Measurements from ENCODE around the gene MRPS27.

DNA sequence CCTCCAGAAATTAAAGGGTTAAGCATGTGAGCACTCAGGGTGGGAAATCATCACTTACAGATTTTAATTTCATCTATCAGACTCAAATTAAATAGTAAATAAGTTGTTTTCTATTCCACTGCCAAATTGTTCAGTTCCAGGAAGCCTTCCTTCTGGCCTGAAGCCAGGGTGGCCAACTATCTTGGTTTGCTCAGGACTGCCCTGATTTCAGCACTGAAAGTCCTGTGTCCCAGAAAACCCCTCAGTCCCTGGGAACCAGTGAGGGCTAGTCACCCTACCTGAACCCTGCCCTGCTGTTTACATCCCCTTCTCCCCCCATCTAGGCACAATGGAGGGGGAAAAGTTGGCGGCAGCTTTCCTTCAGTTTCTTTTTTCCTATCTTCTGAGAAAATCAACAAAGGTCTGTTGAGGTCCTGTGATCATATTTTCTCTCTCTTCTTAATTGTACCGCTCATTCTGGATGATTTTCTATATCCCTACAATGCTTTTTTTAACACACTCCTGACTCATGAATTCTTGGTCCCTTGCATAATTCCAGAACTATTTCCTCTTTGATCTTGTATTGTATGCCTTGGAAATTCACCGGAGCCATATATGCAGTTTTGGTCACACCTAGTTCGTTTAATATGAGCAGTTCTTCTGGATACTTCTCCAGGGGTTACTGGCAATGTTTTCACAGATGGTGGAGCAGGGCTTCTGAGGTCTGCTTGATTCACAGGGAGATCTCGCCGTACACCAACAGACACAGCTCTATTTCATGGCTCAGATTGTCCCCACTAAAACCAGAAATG is 109.0 kb downstream of the MRPS27 start:
- TF ChIP-seq, protein P1, sequence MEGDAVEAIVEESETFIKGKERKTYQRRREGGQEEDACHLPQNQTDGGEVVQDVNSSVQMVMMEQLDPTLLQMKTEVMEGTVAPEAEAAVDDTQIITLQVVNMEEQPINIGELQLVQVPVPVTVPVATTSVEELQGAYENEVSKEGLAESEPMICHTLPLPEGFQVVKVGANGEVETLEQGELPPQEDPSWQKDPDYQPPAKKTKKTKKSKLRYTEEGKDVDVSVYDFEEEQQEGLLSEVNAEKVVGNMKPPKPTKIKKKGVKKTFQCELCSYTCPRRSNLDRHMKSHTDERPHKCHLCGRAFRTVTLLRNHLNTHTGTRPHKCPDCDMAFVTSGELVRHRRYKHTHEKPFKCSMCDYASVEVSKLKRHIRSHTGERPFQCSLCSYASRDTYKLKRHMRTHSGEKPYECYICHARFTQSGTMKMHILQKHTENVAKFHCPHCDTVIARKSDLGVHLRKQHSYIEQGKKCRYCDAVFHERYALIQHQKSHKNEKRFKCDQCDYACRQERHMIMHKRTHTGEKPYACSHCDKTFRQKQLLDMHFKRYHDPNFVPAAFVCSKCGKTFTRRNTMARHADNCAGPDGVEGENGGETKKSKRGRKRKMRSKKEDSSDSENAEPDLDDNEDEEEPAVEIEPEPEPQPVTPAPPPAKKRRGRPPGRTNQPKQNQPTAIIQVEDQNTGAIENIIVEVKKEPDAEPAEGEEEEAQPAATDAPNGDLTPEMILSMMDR (IDR thresholded peaks at IDR 0.05 in 4 of 5, conservative IDR thresholded peaks at IDR 0.05 in 1 of 5), result no peak
- TF ChIP-seq POLR2A (IDR thresholded peaks at IDR 0.05), result no peak
